GM04504 (cell line): ENCODE results near the gene KRTAP10-2.
"Not testable (repeated sequence)": the region's sequence is repeated elsewhere in the genome, so short reads cannot be mapped to it uniquely, and the experiment has no call there.

Source experiments
- DNase-seq: peaks from one replicate; pipeline ENCODE4 v3.0.0-alpha.2; 2012; ENCODE audit warnings: low read depth

KRTAP10-2 gene

DNA sequence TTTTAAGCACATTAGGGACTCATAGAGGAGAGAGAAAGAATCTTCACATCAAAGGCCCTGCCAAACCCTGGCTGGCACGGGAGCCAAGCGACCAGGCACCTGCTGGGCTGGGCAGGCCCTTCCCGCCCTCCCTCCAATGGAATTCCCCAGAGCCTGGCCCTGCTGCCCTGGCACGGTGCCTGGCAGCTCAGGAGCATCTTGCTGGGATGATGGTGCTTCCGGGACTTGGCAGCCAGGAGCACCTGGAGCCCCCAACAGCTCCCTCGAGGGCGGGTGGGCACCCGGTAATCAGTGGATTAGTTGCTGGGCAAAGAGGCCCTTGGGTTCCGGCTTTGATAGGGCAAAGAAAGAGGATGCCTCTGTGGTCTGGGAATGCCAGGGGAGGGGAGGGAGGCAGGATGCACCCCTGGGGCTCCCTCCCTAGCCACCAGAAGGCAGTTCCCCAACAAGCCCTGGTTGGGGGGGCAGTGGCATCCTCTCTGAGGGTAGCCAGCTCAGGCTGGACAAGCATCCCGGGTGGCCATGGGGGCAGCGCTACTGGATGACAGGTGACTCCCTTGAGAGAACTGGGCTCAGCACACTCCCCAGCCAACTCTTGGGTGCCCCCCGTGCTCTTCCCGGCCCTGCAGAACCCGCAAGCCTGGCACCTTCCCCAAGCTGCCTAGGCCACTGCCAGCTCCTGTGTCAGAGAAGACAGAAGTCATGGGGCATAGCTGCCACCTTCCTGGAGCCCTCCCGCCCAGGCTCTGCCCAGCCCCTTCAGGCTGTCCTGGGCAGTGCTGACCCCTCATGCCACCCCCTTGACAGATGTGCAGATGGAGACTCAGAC lies 37.7 kb downstream of the KRTAP10-2 start:
- DNase-seq, result no peak

DNA sequence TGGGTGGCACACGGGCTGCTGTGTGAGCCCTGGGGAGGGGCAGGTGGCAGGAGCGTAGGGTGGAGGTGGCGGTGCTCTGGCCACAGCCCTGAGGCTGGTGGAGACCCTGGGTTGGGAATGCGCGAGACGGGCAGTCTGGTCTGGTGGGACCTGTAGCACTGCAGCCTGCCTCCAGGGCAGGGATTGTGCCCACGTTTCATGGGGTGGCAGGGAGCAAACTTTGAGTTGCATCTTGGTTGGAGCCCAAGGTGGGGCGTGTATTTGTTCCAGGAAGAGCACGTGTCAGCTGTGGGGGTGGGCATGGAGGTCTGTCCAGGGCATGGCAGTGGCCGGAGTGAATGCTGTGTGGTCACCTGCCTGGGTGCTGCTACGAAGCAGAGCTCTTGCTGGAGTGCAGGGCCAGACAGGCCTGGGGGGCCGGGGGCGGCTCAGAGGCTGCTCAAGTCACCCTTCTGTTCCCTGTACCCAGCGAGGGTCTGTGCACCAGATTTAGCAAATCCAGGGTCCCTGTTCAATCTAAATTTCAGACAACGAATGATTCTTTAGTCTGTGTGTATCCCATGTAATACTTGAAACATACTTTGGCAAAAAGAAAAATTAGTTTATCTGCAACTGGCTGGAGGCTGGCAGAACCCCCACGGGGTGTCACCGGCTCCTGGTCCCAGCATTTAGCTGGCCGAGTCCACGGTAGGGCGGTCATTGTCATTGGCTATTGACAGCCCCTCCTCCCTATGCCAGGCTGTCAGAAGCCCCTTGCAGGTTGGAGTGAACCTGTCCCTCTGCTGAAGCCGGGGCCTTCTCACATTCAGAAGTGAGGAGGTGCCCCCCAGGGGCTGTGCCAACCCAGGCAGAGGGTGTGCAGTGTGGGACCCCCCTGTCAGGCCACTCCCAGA lies 38.6 kb downstream of the KRTAP10-2 start:
- no peak for DNase-seq

DNA sequence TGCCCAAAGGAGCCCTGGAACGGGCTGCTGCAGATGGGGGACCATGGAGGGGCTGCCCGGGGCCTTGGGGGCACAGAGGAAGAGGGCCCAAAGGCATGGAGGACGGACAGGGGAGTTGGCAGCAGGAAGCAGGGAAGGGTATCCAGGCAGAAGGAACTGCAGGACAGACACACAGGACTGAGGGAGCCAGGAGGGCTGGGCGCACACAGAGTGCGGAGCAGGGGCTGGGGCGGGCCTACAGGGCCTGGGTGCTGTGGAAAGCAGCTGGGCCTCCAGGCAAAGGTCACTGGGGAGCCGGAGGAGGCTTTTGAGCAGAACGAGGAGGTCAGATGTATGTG lies 39.4 kb downstream of the KRTAP10-2 start:
- DNase-seq, result no peak

DNA sequence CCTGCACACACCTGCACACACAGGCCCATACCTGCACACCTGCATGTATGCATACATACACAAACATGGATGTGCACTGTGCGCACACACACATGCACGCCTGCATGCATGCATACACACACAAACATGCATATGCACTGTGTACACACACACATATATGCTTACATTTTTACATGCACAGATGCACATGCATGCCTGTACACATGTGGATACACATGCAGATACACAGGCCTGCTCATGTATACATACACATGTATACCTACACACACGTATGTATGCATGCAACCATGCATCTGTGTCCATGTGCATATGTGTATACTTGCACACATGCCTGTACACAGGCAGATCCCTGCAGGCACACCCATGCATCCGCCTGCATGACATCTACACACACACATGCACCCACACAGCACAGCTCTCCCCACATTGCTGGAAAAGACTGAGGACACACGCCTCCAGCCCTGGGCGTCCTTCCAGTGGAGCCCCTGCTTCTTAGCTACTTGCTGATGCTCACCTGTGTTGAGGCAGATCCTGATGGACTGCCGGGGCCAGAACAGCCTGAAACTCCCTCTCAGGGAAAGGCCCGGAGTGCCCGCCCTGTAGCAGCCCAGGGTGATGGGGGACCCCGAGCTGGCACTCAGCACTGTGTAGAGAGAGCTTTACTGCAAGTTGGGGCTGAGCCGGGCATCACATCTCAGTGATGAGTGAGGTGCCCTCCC lies 39.9 kb downstream of the KRTAP10-2 start:
- no peak for DNase-seq

- no peak for DNase-seq
Observed at GRCh38 chr21:44510508-44511218, 40.6 kb downstream of the KRTAP10-2 start.

- DNase-seq, result no peak
Observed at GRCh38 chr21:44510109-44510507, 41.2 kb downstream of the KRTAP10-2 start.

GRCh38 chr21:44509539-44509938 lies 41.8 kb downstream of the KRTAP10-2 start:
- no peak for DNase-seq

DNA sequence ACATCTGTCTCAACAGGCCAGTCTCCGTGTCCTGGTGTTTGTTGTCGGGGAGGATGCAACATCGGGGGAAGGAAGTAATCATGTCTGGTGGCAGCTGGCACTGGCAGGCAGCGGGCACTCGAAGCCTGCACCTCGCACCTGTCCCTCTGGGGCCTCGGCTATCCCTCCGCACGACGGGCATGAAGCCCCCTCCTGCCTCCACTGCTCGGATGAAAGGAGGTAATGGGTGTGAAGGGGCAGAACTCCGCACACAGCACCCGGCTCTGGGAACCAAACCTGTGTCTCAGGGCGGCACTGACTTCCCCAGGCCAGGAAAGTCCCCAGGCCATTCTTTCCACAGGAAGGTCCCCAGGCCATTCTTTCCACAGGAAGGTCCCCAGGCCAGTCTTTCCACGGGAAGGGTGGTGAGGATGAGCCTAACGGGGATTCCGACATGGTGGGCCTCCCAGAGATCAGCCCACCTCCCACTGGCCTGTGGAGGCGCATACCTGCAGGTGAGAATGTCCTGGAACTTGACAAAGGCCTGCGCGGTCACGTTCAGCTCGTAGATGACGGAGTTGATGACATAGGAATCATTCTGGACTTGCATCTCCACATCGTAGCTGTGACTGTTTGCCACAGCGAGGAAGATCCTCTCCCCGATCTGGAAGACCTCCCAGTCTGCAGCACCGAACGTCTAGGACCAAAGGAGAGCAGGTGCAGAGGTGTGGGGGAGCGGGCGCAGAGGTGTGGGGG lies 42.4 kb downstream of the KRTAP10-2 start:
- no peak for DNase-seq

DNA sequence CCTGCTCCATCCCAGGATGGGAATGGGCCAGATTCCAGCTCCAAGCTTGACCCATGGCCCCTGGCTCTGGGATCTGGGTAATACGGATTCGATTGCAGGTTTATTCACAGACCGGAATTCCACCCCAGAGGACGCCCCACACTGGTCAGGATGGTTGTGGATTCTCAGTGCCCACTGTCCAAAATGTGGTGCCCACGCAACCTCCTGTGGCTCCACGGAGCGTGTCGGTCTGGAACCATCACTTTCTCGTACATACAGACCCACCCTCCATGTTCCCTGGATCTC lies 42.9 kb downstream of the KRTAP10-2 start:
- DNase-seq, result no peak

DNA sequence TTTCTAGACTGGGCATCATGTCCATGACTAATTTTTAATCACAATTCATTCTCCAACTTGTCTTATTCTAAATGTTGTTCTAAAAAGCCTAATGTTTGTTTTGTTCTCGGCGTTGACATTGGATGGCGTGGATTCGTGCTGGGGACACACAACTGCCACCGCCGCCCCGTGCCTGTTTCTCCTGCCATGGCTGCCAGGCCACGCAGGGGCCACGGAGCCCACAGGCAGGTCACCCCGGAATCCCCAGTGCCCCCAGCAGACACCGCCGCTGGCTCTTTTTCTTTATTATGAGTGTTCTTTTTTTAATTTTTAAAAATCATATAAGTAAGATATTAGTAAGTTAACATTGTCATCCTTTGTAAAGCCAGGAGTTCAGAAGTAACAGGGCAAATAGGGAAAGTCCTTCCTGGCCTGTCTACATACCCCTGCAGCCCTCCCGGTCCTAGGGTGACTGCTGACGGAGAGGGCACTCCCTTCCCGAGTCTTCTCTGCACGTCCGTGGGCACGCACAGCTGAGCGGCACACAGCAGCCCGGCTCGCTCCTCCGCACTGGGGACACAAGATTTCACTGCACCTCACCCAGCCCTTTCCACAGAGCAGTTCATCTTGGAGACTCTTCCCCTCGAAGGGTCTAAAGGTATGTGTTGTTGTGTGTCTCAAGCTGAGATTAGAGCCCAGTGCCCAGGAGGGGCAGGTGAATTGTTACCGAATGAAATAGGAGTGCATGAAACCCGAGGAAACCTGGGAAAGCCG lies 43.5 kb downstream of the KRTAP10-2 start:
- no peak for DNase-seq

- DNase-seq, result no peak
Observed at GRCh38 chr21:44506279-44507255, 44.7 kb downstream of the KRTAP10-2 start.

DNA sequence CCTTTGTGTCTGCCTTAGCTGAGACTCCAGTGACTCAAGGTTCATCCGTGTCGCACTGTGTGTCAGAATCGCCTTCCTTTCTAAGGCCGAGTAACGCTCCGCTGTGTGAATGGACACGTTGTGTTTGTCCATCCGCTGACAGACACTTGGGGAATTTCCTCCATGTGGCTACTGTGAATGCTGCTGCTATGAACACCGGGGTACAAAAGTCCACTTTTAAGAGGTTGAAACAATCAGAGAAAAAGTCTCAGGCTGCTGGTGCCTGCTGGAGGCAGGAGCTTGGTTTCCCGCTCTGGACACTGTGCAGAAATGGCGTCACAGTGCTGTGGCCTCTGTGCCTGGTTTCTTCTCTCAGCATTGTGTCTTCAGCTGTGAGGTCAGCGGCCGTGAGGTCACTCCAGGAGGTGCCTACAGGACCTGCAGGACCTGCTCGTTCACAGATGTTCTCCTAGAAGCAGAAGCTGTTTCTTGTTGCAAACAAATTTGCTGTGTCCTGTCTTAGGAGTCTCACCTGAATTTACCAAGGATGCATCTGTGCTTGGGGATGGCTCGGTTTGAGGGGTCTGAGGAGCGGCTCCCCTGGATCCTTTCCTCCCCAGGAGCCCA lies 45.5 kb downstream of the KRTAP10-2 start:
- DNase-seq, result no peak

DNA sequence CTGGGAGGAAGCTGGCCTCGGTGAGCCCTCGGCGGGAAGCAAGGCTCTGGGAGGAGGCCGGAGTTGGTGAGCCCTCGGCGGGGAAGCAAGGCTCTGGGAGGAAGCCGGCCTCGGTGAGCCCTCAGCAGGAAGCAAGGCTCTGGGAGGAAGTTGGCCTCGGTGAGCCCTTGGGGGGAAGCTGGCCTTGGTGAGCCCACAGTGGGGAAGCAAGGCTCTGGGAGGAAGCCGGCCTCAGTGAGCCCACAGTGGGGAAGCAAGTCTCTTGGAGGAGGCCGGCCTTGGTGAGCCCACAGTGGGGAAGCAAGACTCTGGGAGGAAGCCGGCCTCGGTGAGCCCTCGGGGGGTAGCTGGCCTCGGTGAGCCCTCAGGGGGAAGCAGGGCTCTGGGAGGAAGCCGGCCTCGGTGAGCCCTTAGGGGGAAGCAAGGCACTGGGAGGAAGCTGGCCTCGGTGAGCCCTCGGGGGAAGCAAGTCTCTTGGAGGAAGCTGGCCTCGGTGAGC lies 47.4 kb downstream of the KRTAP10-2 start:
- DNase-seq, result no peak

GRCh38 chr21:44503006-44503889 lies 48.1 kb downstream of the KRTAP10-2 start:
- DNase-seq, result not testable (repeated sequence)

- no peak for DNase-seq
Observed at GRCh38 chr21:44502171-44502958, 48.9 kb downstream of the KRTAP10-2 start.
